ENCODE measurements around the gene FBN3. TPM values are rescaled to one million over a fixed set of nuclear protein-coding genes. Genes with fewer than 3 reads are reported as not detected.

Gene FBN3
- total RNA-seq, 1 experiment from 2014 or later, result 0.10 TPM

GRCh38 chr19:8074501-8074900 lies 74.9 kb downstream of the FBN3 start:
- intact Hi-C loops (cut with micrococcal nuclease; ENCODE audit: unreplicated experiment), result no loop called here
- Histone ChIP-seq H3K27ac (ENCODE audit: low read length) (no peak overlapping the region), H3K4me3 (ENCODE audit: low read depth in 2 of 2, low read length in 2 of 2) (no peak overlapping the region), H3K36me3 (ENCODE audit: control insufficient read depth, insufficient read depth, low read length) (no peaks in the 10 kb centered on the region), H3K9me3 (ENCODE audit: control insufficient read depth, insufficient read depth, low read depth, low read length) (no peaks in the 10 kb centered on the region), H3K27me3 (ENCODE audit: control insufficient read depth, insufficient read depth, low read length) (no peaks in the 10 kb centered on the region), H3K4me1 (ENCODE audit: control insufficient read depth, insufficient read depth, low read length) (no peaks in the 10 kb centered on the region)
- in situ Hi-C loops (cut with HindIII; ENCODE audit: low pct_unique_long_range_greater_than_20kb, low sequenced_read_pairs), result no loop called here
- no TSS peak for BruUV-seq (replicated peaks)
- TF ChIP-seq POLR2AphosphoS5 (IDR thresholded peaks at IDR 0.05; ENCODE audit: low read depth, low read length) (no peak), CTCF (IDR thresholded peaks at IDR 0.05) (no peak), TCF7L2 (IDR thresholded peaks at IDR 0.05; ENCODE audit: low read depth, low read length) (no peak), REST (IDR thresholded peaks at IDR 0.05; ENCODE audit: insufficient read depth in 1 of 2, low read depth in 2 of 2, low read length in 1 of 2) (no peak), SIN3A (IDR thresholded peaks at IDR 0.05; ENCODE audit: borderline replicate concordance, insufficient read depth, low read depth, low read length) (no peak)
- ChIA-PET POLR2A (no interaction called here), CTCF (interaction anchor here (0.6 kb wide), 1 partner anchor 44 kb away, joined by 9 read pairs; no protein-coding TSS in a partner anchor)
- ATAC-seq (no peak), DNase-seq (ENCODE audit: low read depth, low spot score) (no peak)

GRCh38 chr19:8071912-8072311 lies 77.5 kb downstream of the FBN3 start:
- CTCF ChIA-PET, result no interaction called here
- intact Hi-C loops (cut with micrococcal nuclease; ENCODE audit: unreplicated experiment), result no loop called here
- no peak for TF ChIP-seq TCF7L2 (IDR thresholded peaks at IDR 0.05; ENCODE audit: low read depth, low read length)
- TF ChIP-seq POLR2AphosphoS5 (IDR thresholded peaks at IDR 0.05; ENCODE audit: low read depth, low read length), result no peak
- TF ChIP-seq CTCF (IDR thresholded peaks at IDR 0.05), result no peak
- no peak for TF ChIP-seq REST (IDR thresholded peaks at IDR 0.05; ENCODE audit: insufficient read depth in 1 of 2, low read depth in 2 of 2, low read length in 1 of 2)
- no peak for TF ChIP-seq SIN3A (IDR thresholded peaks at IDR 0.05; ENCODE audit: borderline replicate concordance, insufficient read depth, low read depth, low read length)

More at GRCh38 chr19:8071912-8072311, 77.5 kb downstream of the FBN3 start:
- POLR2A ChIA-PET, result no interaction called here
- no peak for ATAC-seq
- no peaks in the 10 kb centered on the region for H3K27me3 ChIP-seq (ENCODE audit: control insufficient read depth, insufficient read depth, low read length)
- no peak overlapping the region for H3K27ac ChIP-seq (ENCODE audit: low read length)
- H3K9me3 ChIP-seq (ENCODE audit: control insufficient read depth, insufficient read depth, low read depth, low read length), result no peaks in the 10 kb centered on the region
- no peaks in the 10 kb centered on the region for H3K36me3 ChIP-seq (ENCODE audit: control insufficient read depth, insufficient read depth, low read length)
- H3K4me3 ChIP-seq (ENCODE audit: low read depth in 2 of 2, low read length in 2 of 2), result no peak overlapping the region
- in situ Hi-C loops (cut with HindIII; ENCODE audit: low pct_unique_long_range_greater_than_20kb, low sequenced_read_pairs), result no loop called here
- BruUV-seq (replicated peaks), result no TSS peak
- DNase-seq (ENCODE audit: low read depth, low spot score), result no peak
- H3K4me1 ChIP-seq (ENCODE audit: control insufficient read depth, insufficient read depth, low read length), result no peaks in the 10 kb centered on the region

All from Panc1 (cell line).